H9 (cell line): ENCODE data around the gene FRS3. TPM values are rescaled to one million over a fixed set of nuclear protein-coding genes. Genes with fewer than 3 reads are reported as not detected.

ENCODE experiments used
- DNase-seq: peaks from one replicate; pipeline ENCODE4 v3.0.0-alpha.2; 2017
- H2AFZ ChIP-seq: one replicate; pipeline ENCODE4 v1.6.1; 2013; ENCODE audit warnings: mild to moderate bottlenecking, low read length, control low read depth, moderate library complexity
- H2AK5ac ChIP-seq: 2 replicates; pipeline ENCODE4 v1.6.1; 2013; ENCODE audit warnings: low read length, control low read depth, mixed read lengths; ENCODE audit not compliant: insufficient read length
- H2BK120ac ChIP-seq: one replicate; pipeline ENCODE4 v1.6.1; 2013; ENCODE audit warnings: low read depth, mild to moderate bottlenecking, low read length, control low read depth, inconsistent platforms; ENCODE audit not compliant: poor library complexity, severe bottlenecking
- H2BK12ac ChIP-seq: 2 replicates; pipeline ENCODE4 v1.6.1; 2013; ENCODE audit warnings: low read length, control low read depth, mixed read lengths, low read depth; ENCODE audit not compliant: insufficient read length
- H2BK15ac ChIP-seq: 2 replicates; pipeline ENCODE4 v1.6.1; 2013; ENCODE audit warnings: low read depth, low read length, control low read depth
- H2BK20ac ChIP-seq: one replicate; pipeline ENCODE4 v1.6.1; 2013; ENCODE audit warnings: low read depth, mild to moderate bottlenecking, low read length, control low read depth, inconsistent platforms; ENCODE audit not compliant: poor library complexity, severe bottlenecking
- H2BK5ac ChIP-seq: 2 replicates; pipeline ENCODE4 v1.6.1; 2013; ENCODE audit warnings: low read length, control low read depth, mixed read lengths; ENCODE audit not compliant: insufficient read length
- H3K14ac ChIP-seq: 2 replicates; pipeline ENCODE4 v1.6.1; 2013; ENCODE audit warnings: low read length, control low read depth; ENCODE audit not compliant: insufficient read depth
- H3K18ac ChIP-seq: 2 replicates; pipeline ENCODE4 v1.6.1; 2013; ENCODE audit warnings: low read depth, mild to moderate bottlenecking, mixed read lengths, low read length, control low read depth; ENCODE audit not compliant: insufficient read length
- H3K23ac ChIP-seq: 2 replicates; pipeline ENCODE4 v1.6.1; 2013; ENCODE audit warnings: low read length, control low read depth, mixed read lengths, low read depth; ENCODE audit not compliant: insufficient read length
- H3K23me2 ChIP-seq: 2 replicates; pipeline ENCODE4 v1.6.1; 2013; ENCODE audit warnings: low read depth, mild to moderate bottlenecking, mixed read lengths, low read length, control low read depth; ENCODE audit not compliant: insufficient read length, poor library complexity, severe bottlenecking
- H3K27ac ChIP-seq: 2 replicates; pipeline ENCODE4 v1.5.1; 2013; ENCODE audit warnings: low read length, control low read depth, mixed read lengths, low read depth; ENCODE audit not compliant: insufficient read length
- H3K27me3 ChIP-seq: 2 replicates; pipeline ENCODE4 v1.6.1; 2013; ENCODE audit warnings: low read length, control low read depth, inconsistent platforms; ENCODE audit not compliant: insufficient read depth
- H3K4ac ChIP-seq: 2 replicates; pipeline ENCODE4 v1.6.1; 2013; ENCODE audit warnings: low read depth, mild to moderate bottlenecking, control low read depth, inconsistent platforms, low read length, moderate library complexity
- H3K4me1 ChIP-seq: 2 replicates; pipeline ENCODE4 v1.6.1; 2013; ENCODE audit warnings: low read length, control low read depth, inconsistent platforms; ENCODE audit not compliant: insufficient read depth
- H3K4me2 ChIP-seq: 2 replicates; pipeline ENCODE4 v1.6.1; 2013; ENCODE audit warnings: low read length, control low read depth, mixed read lengths; ENCODE audit not compliant: insufficient read length, insufficient read depth
- H3K56ac ChIP-seq: 2 replicates; pipeline ENCODE4 v1.6.1; 2013; ENCODE audit warnings: low read depth, mild to moderate bottlenecking, mixed read lengths, low read length, control low read depth; ENCODE audit not compliant: insufficient read length
- H3K79me1 ChIP-seq: 2 replicates; pipeline ENCODE4 v1.6.1; 2013; ENCODE audit warnings: low read depth, mild to moderate bottlenecking, moderate library complexity, low read length, control low read depth, inconsistent platforms; ENCODE audit not compliant: insufficient read depth, poor library complexity, severe bottlenecking
- H3K79me2 ChIP-seq: 2 replicates; pipeline ENCODE4 v1.6.1; 2013; ENCODE audit warnings: low read length, control low read depth, inconsistent platforms; ENCODE audit not compliant: insufficient read depth
- H3K9ac ChIP-seq: 2 replicates; pipeline ENCODE4 v1.6.1; 2013; ENCODE audit warnings: low read length, control low read depth, mixed read lengths; ENCODE audit not compliant: insufficient read length; ENCODE audit errors: extremely low read depth
- H3K9me3 ChIP-seq: one replicate; pipeline ENCODE4 v1.6.1; 2013; ENCODE audit warnings: low read depth, low read length, inconsistent platforms; ENCODE audit not compliant: control insufficient read depth
- H3T11ph ChIP-seq: one replicate; pipeline ENCODE4 v1.6.1; 2013; ENCODE audit warnings: mild to moderate bottlenecking, low read length, control low read depth, inconsistent platforms
- H4K20me1 ChIP-seq: one replicate; pipeline ENCODE4 v1.6.1; 2013; ENCODE audit not compliant: control insufficient read depth, insufficient read length, insufficient read depth
- H4K5ac ChIP-seq: 2 replicates; pipeline ENCODE4 v1.6.1; 2013; ENCODE audit warnings: low read depth, mild to moderate bottlenecking, mixed read lengths, low read length, control low read depth; ENCODE audit not compliant: insufficient read length
- H4K8ac ChIP-seq: replicated peaks from 2 replicates; pipeline ENCODE4 v1.6.1; 2013; ENCODE audit warnings: low read length, control low read depth, mixed read lengths, low read depth; ENCODE audit not compliant: insufficient read length
- H4K91ac ChIP-seq: 2 replicates; pipeline ENCODE4 v1.6.1; 2013; ENCODE audit warnings: low read depth, mild to moderate bottlenecking, moderate library complexity, mixed read lengths, low read length, control low read depth; ENCODE audit not compliant: insufficient read length
- H3K27ac Mint-ChIP-seq, 3 experiments: 2 replicates in 2 of 3; 3 replicates in 1 of 3; pipeline ENCODE4 v1.8.0; 2020 to 2021; ENCODE audit warnings: mixed read lengths in 3 of 3, mild to moderate bottlenecking in 1 of 3, moderate library complexity in 1 of 3
- H3K27me3 Mint-ChIP-seq: 2 replicates; pipeline ENCODE4 v1.8.0; 2021; ENCODE audit warnings: low read depth, mild to moderate bottlenecking, moderate library complexity, mixed read lengths
- H3K36me3 Mint-ChIP-seq, 3 experiments: 2 replicates in 2 of 3; 3 replicates in 1 of 3; pipeline ENCODE4 v1.8.0; 2020 to 2021; ENCODE audit warnings: low read depth in 3 of 3, mixed read lengths in 3 of 3; ENCODE audit not compliant: insufficient read depth in 1 of 3
- H3K4me1 Mint-ChIP-seq, 2 experiments: 2 replicates each; pipeline ENCODE4 v1.8.0; 2020; ENCODE audit warnings: mixed read lengths in 2 of 2
- H3K4me3 Mint-ChIP-seq, 2 experiments: 2 replicates in 1 of 2; 3 replicates in 1 of 2; pipeline ENCODE4 v1.8.0; 2020 to 2021; ENCODE audit warnings: mild to moderate bottlenecking in 2 of 2, mixed read lengths in 2 of 2, moderate library complexity in 1 of 2
- H3K9me3 Mint-ChIP-seq, 2 experiments: 2 replicates in 1 of 2; 3 replicates in 1 of 2; pipeline ENCODE4 v1.8.0; 2020; ENCODE audit warnings: mild to moderate bottlenecking in 2 of 2, mixed read lengths in 2 of 2, moderate library complexity in 1 of 2
- WGBS: extraction: QIAGEN DNeasy Blood & Tissue Kit; methylation state at CpG from one replicate; pipeline ENCODE4 v1.1.7; 2013; ENCODE audit warnings: missing lambda C conversion rate, low lambda C conversion rate, mixed read lengths; ENCODE audit not compliant: insufficient read length; ENCODE audit errors: extremely low coverage; 5-methylcytosine and 5-hydroxymethylcytosine counted together
- total RNA-seq: library from RNA; stranded (reverse); gene quantifications from 2 replicates; pipeline ENCODE4 v1.2.1, GENCODE V29; 2021
- TF ChIP-seq, protein P1 (sequence below): fragments of 200-600 bp; sonication (generic); conservative IDR thresholded peaks from 3 replicates; pipeline ENCODE4 v1.8.0; 2021; ENCODE audit warnings: antibody characterized with exemption, mild to moderate bottlenecking

Gene FRS3
- total RNA-seq, 1 experiment from 2014 or later = 4.8 TPM

GRCh38 chr6:41777551-41778285 lies 2.0 kb downstream of the FRS3 start:
- no peak overlapping the region for H3K14ac ChIP-seq
- H2BK5ac ChIP-seq = no peak overlapping the region
- no peak overlapping the region for H3K4me2 ChIP-seq
- no peak overlapping the region for H2BK12ac ChIP-seq
- H3K27me3 Mint-ChIP-seq = peaks cover 24% of the 10 kb centered on the region
- H2BK20ac ChIP-seq = no peak overlapping the region
- no CpG with 5 or more reads among the region's 5 CpGs for WGBS
- no peak overlapping the region for H3K56ac ChIP-seq
- H4K5ac ChIP-seq = no peak overlapping the region
- H2AK5ac ChIP-seq = no peak overlapping the region
- no peak overlapping the region for H3K23ac ChIP-seq
- H3K4me1 ChIP-seq = no peaks in the 10 kb centered on the region
- no peak overlapping the region for H3T11ph ChIP-seq
- no peak for DNase-seq
- no peak overlapping the region for H2BK15ac ChIP-seq
- H4K20me1 ChIP-seq = no peaks in the 10 kb centered on the region
- H2BK120ac ChIP-seq = no peak overlapping the region
- H3K27ac Mint-ChIP-seq = no peak overlapping the region
- no peak overlapping the region for H3K18ac ChIP-seq
- H3K9ac ChIP-seq = no peak overlapping the region
- H3K4me3 Mint-ChIP-seq = peak overlapping the region; percentile 24 to 80; a peak in 2 of 5 replicates
- no peaks in the 10 kb centered on the region for H3K79me1 ChIP-seq
- H3K4ac ChIP-seq = no peak overlapping the region
- H3K27me3 ChIP-seq = peaks cover 4% of the 10 kb centered on the region; the same call in 1 of the 2 replicates
- no peaks in the 10 kb centered on the region for H3K79me2 ChIP-seq
- H3K27ac ChIP-seq = no peak overlapping the region
- H4K8ac ChIP-seq = no peak overlapping the region
- H4K91ac ChIP-seq = no peak overlapping the region
- H3K9me3 ChIP-seq = no peaks in the 10 kb centered on the region
- H3K9me3 Mint-ChIP-seq = no peaks in the 10 kb centered on the region
- peaks cover 11% of the 10 kb centered on the region for H3K23me2 ChIP-seq
- no peak overlapping the region for H2AFZ ChIP-seq
- H3K36me3 Mint-ChIP-seq = peaks cover 6 to 18% (median 16%) of the 10 kb centered on the region in 3 experiments; a peak in 6 of 7 replicates
- TF ChIP-seq, protein P1, sequence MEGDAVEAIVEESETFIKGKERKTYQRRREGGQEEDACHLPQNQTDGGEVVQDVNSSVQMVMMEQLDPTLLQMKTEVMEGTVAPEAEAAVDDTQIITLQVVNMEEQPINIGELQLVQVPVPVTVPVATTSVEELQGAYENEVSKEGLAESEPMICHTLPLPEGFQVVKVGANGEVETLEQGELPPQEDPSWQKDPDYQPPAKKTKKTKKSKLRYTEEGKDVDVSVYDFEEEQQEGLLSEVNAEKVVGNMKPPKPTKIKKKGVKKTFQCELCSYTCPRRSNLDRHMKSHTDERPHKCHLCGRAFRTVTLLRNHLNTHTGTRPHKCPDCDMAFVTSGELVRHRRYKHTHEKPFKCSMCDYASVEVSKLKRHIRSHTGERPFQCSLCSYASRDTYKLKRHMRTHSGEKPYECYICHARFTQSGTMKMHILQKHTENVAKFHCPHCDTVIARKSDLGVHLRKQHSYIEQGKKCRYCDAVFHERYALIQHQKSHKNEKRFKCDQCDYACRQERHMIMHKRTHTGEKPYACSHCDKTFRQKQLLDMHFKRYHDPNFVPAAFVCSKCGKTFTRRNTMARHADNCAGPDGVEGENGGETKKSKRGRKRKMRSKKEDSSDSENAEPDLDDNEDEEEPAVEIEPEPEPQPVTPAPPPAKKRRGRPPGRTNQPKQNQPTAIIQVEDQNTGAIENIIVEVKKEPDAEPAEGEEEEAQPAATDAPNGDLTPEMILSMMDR = no peak
- H3K4me1 Mint-ChIP-seq = peaks cover 13 to 15% of the 10 kb centered on the region in 2 experiments
